Thyroid gland (tissue), 4 donors: ENCODE results near the gene KRIT1. TPM values are rescaled to one million over a fixed set of nuclear protein-coding genes. Genes with fewer than 3 reads are reported as not detected.

Experiments
- DNase-seq, 2 donors: peaks; one replicate each; pipeline ENCODE4 v3.0.0-alpha.2; 2019
- H3K27ac ChIP-seq, 3 donors: fragments of 200-600 bp; sonication (generic); 1 replicate in 2 of 3; 2 replicates in 1 of 3; pipeline ENCODE4 v1.5.1; 2016 to 2019; ENCODE audit warnings: mild to moderate bottlenecking in 1 of 3, moderate library complexity in 1 of 3
- H3K27me3 ChIP-seq: fragments of 200-600 bp; sonication (generic); one replicate; pipeline ENCODE4 v1.5.1; 2019
- H3K36me3 ChIP-seq, 2 donors: fragments of 200-600 bp; sonication (generic); one replicate each; pipeline ENCODE4 v1.5.1; 2016 to 2019
- H3K4me1 ChIP-seq, 2 donors: fragments of 200-600 bp; sonication (generic); one replicate each; pipeline ENCODE4 v1.5.1; 2017 to 2019
- H3K4me3 ChIP-seq, 3 donors: fragments of 200-600 bp; sonication (generic); replicated peaks in 1 of 3; 1 replicate in 2 of 3; 2 replicates in 1 of 3; pipeline ENCODE4 v1.5.1; 2016; ENCODE audit warnings: mild to moderate bottlenecking in 1 of 3
- H3K9me3 ChIP-seq: fragments of 200-600 bp; sonication (generic); one replicate; pipeline ENCODE4 v1.5.1; 2017
- POLR2A ChIP-seq, 2 donors: fragments of 450-650 bp; IDR thresholded peaks; one replicate each; pipeline ENCODE4 v1.6.1; 2017; ENCODE audit warnings: antibody characterized with exemption in 2 of 2, mild to moderate bottlenecking in 2 of 2, moderate library complexity in 1 of 2
- WGBS, 2 donors: methylation state at CpG; one replicate each; pipeline ENCODE4 v1.1.5; 2017; 5-methylcytosine and 5-hydroxymethylcytosine counted together
- intact Hi-C: fragments of 100-400 bp; cut with DNase I; formaldehyde crosslinking; loops from one replicate; pipeline ENCODE4 v1.15.1; 2023
- total RNA-seq, 4 donors: library from RNA; depleted of rRNA; stranded (reverse); fragments of >200 nt; gene quantifications; one replicate each; pipeline ENCODE4 v1.2.3, GENCODE V29; 2016
- TF ChIP-seq, protein P1 (sequence below), 6 experiments: fragments of 200-600 bp in 3 of 6; fragments of 450-650 bp in 3 of 6; sonication (generic) in 3 of 6; IDR thresholded peaks; one replicate each; pipeline ENCODE4 v1.5.1; 2016 to 2019; ENCODE audit warnings: antibody characterized with exemption in 6 of 6, mild to moderate bottlenecking in 2 of 6, inconsistent platforms in 1 of 6, moderate library complexity in 1 of 6

Gene KRIT1
- total RNA-seq, 4 donors from 2014 or later, result 98.9 to 137 (median 111) TPM

DNA sequence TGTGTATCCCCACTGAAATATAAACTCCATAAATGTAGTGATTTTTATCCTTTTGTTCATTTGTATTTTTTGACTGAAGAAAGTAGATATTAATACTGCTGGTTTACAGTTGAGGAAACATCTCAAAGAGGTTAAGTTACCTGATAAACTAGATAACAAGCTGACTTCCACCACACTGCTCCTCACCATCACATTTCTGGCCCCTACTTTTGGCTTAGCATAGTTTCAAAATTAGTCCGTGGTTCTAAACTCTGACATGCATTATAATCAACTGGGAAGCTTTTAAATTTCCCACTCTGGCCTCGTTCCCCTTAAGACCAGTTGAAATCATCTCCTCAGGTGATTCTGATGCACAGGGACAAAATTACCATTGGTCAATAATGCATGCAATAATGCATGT, 43.6 kb upstream of the KRIT1 start:
- WGBS, 2 donors, result 92 to 97% methylated on average over 2 of the region's 2 CpGs
- Histone ChIP-seq H3K4me3 (no peak overlapping the region), H3K9me3 (no peaks in the 10 kb centered on the region), H3K27ac (no peak overlapping the region), H3K36me3 (no peaks in the 10 kb centered on the region), H3K27me3 (no peaks in the 10 kb centered on the region), H3K4me1 (peaks cover 4 to 6% of the 10 kb centered on the region in 2 donors)
- intact Hi-C loops, result no loop called here
- DNase-seq, result no peak
- TF ChIP-seq, protein P1, sequence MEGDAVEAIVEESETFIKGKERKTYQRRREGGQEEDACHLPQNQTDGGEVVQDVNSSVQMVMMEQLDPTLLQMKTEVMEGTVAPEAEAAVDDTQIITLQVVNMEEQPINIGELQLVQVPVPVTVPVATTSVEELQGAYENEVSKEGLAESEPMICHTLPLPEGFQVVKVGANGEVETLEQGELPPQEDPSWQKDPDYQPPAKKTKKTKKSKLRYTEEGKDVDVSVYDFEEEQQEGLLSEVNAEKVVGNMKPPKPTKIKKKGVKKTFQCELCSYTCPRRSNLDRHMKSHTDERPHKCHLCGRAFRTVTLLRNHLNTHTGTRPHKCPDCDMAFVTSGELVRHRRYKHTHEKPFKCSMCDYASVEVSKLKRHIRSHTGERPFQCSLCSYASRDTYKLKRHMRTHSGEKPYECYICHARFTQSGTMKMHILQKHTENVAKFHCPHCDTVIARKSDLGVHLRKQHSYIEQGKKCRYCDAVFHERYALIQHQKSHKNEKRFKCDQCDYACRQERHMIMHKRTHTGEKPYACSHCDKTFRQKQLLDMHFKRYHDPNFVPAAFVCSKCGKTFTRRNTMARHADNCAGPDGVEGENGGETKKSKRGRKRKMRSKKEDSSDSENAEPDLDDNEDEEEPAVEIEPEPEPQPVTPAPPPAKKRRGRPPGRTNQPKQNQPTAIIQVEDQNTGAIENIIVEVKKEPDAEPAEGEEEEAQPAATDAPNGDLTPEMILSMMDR (IDR thresholded peaks at IDR 0.05), result no peak
- TF ChIP-seq POLR2A (IDR thresholded peaks at IDR 0.05), result no peak

DNA sequence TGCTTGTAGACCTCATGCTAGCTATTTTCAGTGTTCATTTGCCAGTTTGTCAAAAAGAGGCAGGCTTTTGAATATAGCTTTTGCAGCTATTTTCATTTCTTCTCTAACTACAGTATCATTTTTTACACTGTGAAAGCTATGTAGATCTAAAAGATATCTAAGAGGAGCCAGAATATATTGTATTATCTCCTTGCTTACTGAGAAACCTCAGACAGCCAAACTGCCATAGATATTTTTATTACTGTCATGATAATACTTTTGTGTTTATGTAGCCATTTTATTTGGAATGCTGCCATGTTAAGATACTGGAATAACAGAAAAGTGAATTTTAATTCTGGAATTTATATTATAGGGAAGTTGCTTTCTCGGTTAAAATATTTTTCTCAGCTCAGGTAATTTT, 37.2 kb upstream of the KRIT1 start:
- H3K4me1 ChIP-seq, result no peaks in the 10 kb centered on the region
- 81 to 84% methylated on average over 1 of the region's 1 CpG for WGBS, 2 donors
- TF ChIP-seq, protein P1 (IDR thresholded peaks at IDR 0.05), result no peak
- no peak for TF ChIP-seq POLR2A (IDR thresholded peaks at IDR 0.05)
- H3K36me3 ChIP-seq, result no peaks in the 10 kb centered on the region
- H3K4me3 ChIP-seq, result no peak overlapping the region
- no peaks in the 10 kb centered on the region for H3K27me3 ChIP-seq
- intact Hi-C loops, result no loop called here
- H3K27ac ChIP-seq, result no peak overlapping the region
- H3K9me3 ChIP-seq, result no peaks in the 10 kb centered on the region
- DNase-seq, result no peak

DNA sequence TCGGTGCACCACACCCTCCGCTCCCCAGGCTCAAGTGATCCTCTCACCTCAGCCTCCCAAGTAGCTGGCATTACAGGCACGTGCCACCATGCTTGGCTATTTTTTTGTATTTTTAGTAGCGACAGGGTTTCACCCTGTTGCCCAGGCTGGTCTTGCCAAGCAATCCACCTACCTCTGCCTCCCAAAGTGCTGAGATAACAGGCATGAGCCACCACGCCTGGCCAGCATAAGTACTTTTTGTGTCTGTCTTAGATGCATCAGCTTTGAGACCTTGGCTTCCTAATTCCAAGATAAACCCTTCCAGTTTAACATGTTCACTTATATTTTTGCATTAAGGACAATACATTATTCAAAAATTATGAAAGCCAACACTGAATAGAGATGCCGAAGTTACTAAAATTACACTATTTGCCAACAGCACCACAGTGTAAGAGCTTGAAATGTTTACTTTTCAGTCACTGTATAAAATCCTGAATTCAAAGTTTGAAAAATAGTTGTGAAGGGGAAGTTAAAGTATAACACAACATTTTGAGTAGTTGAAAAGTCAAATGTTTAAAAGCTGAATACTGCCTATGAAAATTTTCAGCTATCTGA, 36.6 kb upstream of the KRIT1 start:
- Histone ChIP-seq H3K4me3 (no peak overlapping the region), H3K36me3 (no peaks in the 10 kb centered on the region), H3K4me1 (no peaks in the 10 kb centered on the region), H3K27ac (no peak overlapping the region), H3K9me3 (no peaks in the 10 kb centered on the region), H3K27me3 (no peaks in the 10 kb centered on the region)
- 96% methylated on average over 6 of the region's 6 CpGs for WGBS, 2 donors
- TF ChIP-seq POLR2A (IDR thresholded peaks at IDR 0.05), result no peak
- TF ChIP-seq, protein P1 (IDR thresholded peaks at IDR 0.05), result no peak
- intact Hi-C loops, result no loop called here
- no peak for DNase-seq

DNA sequence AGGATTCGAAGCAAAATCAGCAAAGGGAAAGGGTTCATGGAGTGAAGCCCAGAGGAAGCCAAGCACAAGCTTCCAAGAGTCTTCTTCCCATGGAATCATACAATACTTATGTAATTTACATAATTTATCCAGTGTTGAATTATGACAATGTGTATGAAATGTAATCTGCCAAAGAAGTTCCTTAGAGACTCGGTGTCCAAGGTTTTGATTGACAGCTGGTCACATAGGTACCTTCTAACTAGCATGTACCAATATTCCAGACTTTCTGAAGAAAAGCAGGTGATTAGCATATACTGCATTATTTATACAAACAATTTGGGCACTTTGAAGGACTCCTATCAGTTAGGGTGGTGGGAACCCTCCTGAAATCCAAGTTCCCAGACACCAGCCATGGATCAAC, 35.3 kb upstream of the KRIT1 start:
- DNase-seq, result no peak
- Histone ChIP-seq H3K27me3 (no peaks in the 10 kb centered on the region), H3K4me3 (no peak overlapping the region), H3K4me1 (no peaks in the 10 kb centered on the region), H3K27ac (no peak overlapping the region), H3K36me3 (no peaks in the 10 kb centered on the region), H3K9me3 (no peaks in the 10 kb centered on the region)
- no peak for TF ChIP-seq POLR2A (IDR thresholded peaks at IDR 0.05)
- TF ChIP-seq, protein P1 (IDR thresholded peaks at IDR 0.05), result no peak
- intact Hi-C loops, result no loop called here
- WGBS, 2 donors, result 89 to 95% methylated on average over 2 of the region's 2 CpGs

DNA sequence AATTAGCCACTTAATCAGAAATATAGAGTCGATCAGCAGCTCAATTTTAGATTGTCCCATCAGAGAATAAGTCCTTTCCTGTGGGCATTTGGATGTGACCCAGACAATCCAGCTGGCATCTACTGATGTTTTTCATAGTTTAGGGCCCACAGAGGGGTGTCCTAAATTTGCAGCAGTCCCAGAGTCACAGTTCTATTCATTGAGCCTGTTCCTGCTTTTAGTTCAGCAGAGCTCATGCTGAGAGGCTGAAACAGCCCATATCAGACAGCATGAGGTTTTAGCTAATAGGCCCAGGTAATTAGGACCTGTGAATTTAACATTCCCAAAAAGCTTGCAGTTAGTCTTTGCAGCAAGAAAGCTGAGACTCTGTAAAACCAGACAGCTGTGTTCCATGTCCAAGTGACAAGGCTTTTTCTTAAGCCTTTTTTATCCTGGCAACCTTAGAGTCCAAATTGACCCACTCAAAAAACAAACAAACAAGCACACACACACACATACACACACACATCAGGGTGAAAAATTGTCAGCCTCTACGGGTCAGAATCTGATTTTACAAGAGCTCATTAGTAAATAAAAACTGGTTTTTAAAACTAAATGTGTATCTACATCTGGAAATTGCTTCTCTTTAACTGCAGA, 33.8 kb upstream of the KRIT1 start:
- 74 to 75% methylated on average over 2 of the region's 2 CpGs for WGBS, 2 donors
- intact Hi-C loops, result no loop called here

More for the DNA sequence above, 33.8 kb upstream of the KRIT1 start:
- Histone ChIP-seq H3K4me1 (no peaks in the 10 kb centered on the region), H3K27ac (no peak overlapping the region), H3K9me3 (no peaks in the 10 kb centered on the region), H3K36me3 (no peaks in the 10 kb centered on the region), H3K27me3 (no peaks in the 10 kb centered on the region), H3K4me3 (no peak overlapping the region)
- TF ChIP-seq, protein P1 (IDR thresholded peaks at IDR 0.05), result no peak
- TF ChIP-seq POLR2A (IDR thresholded peaks at IDR 0.05), result no peak
- DNase-seq, result no peak
